ENCODE measurements around the gene RPL39L. TPM values are rescaled to one million over a fixed set of nuclear protein-coding genes. Genes with fewer than 3 reads are reported as not detected.
"Not testable (repeated sequence)": the region's sequence is repeated elsewhere in the genome, so short reads cannot be mapped to it uniquely, and the experiment has no call there.

RPL39L gene
- total RNA-seq, 1 donor from 2014 or later = 10.5 TPM

GRCh38 chr3:187139895-187140253 is 578 bp upstream of the RPL39L start:
- H3K36me3 Mint-ChIP-seq (ENCODE audit: insufficient read depth) = peaks cover 7% of the 10 kb centered on the region
- no peak for TF ChIP-seq CTCF (IDR thresholded peaks at IDR 0.05; ENCODE audit: unreplicated experiment)
- H3K9me3 Mint-ChIP-seq (ENCODE audit: low read depth) = peaks cover 17% of the 10 kb centered on the region
- no peaks in the 10 kb centered on the region for H3K4me1 Mint-ChIP-seq (ENCODE audit: low read depth)
- peaks cover 3% of the 10 kb centered on the region for H3K27me3 Mint-ChIP-seq
- H3K27ac Mint-ChIP-seq = peak overlapping the region; percentile 93
- peak overlapping the region; percentile 82 for H3K4me3 Mint-ChIP-seq (ENCODE audit: low read depth)
- DNase-seq (ENCODE audit: low spot score, unreplicated experiment) = no peak

GRCh38 chr3:187136936-187137335 is 2.4 kb downstream of the RPL39L start:
- Mint-ChIP-seq H3K27me3 (peaks cover 2% of the 10 kb centered on the region), H3K4me1 (ENCODE audit: low read depth) (no peaks in the 10 kb centered on the region), H3K9me3 (ENCODE audit: low read depth) (peaks cover 6% of the 10 kb centered on the region), H3K27ac (no peak overlapping the region), H3K36me3 (ENCODE audit: insufficient read depth) (peaks cover 10% of the 10 kb centered on the region), H3K4me3 (ENCODE audit: low read depth) (no peak overlapping the region)
- TF ChIP-seq CTCF (IDR thresholded peaks at IDR 0.05; ENCODE audit: unreplicated experiment) = no peak
- DNase-seq (ENCODE audit: low spot score, unreplicated experiment) = no peak

GRCh38 chr3:187136337-187136736 is 3.0 kb downstream of the RPL39L start:
- Mint-ChIP-seq H3K4me3 (ENCODE audit: low read depth) (no peak overlapping the region), H3K4me1 (ENCODE audit: low read depth) (no peaks in the 10 kb centered on the region), H3K27me3 (no peaks in the 10 kb centered on the region), H3K36me3 (ENCODE audit: insufficient read depth) (peaks cover 10% of the 10 kb centered on the region), H3K27ac (no peak overlapping the region), H3K9me3 (ENCODE audit: low read depth) (peaks cover 6% of the 10 kb centered on the region)
- DNase-seq (ENCODE audit: low spot score, unreplicated experiment) = no peak
- TF ChIP-seq CTCF (IDR thresholded peaks at IDR 0.05; ENCODE audit: unreplicated experiment) = no peak

GRCh38 chr3:187135172-187135690 is 4.1 kb downstream of the RPL39L start:
- H3K9me3 Mint-ChIP-seq (ENCODE audit: low read depth); H3K27me3 Mint-ChIP-seq; DNase-seq (ENCODE audit: low spot score, unreplicated experiment); H3K4me3 Mint-ChIP-seq (ENCODE audit: low read depth); H3K4me1 Mint-ChIP-seq (ENCODE audit: low read depth); H3K27ac Mint-ChIP-seq: not testable (repeated sequence)
- H3K36me3 Mint-ChIP-seq (ENCODE audit: insufficient read depth) = peaks cover 16% of the 10 kb centered on the region

GRCh38 chr3:187133181-187133580 is 6.1 kb downstream of the RPL39L start:
- H3K4me1 Mint-ChIP-seq (ENCODE audit: low read depth); H3K4me3 Mint-ChIP-seq (ENCODE audit: low read depth); H3K9me3 Mint-ChIP-seq (ENCODE audit: low read depth); H3K27me3 Mint-ChIP-seq; H3K27ac Mint-ChIP-seq; DNase-seq (ENCODE audit: low spot score, unreplicated experiment): not testable (repeated sequence)
- peaks cover 16% of the 10 kb centered on the region for H3K36me3 Mint-ChIP-seq (ENCODE audit: insufficient read depth)

- DNase-seq (ENCODE audit: low spot score, unreplicated experiment) = no peak
- TF ChIP-seq CTCF (IDR thresholded peaks at IDR 0.05; ENCODE audit: unreplicated experiment) = no peak
- Mint-ChIP-seq H3K4me1 (ENCODE audit: low read depth) (no peaks in the 10 kb centered on the region), H3K36me3 (ENCODE audit: insufficient read depth) (peaks cover 17% of the 10 kb centered on the region), H3K4me3 (ENCODE audit: low read depth) (no peak overlapping the region), H3K9me3 (ENCODE audit: low read depth) (peaks cover 6% of the 10 kb centered on the region), H3K27ac (no peak overlapping the region), H3K27me3 (no peaks in the 10 kb centered on the region)
Observed at GRCh38 chr3:187132666-187133065, 6.6 kb downstream of the RPL39L start.

All from progenitor cell of endocrine pancreas (in vitro differentiated cells).